HG02610 (cell line): ENCODE data around the gene PKD1.
"Not testable (repeated sequence)": the region's sequence is repeated elsewhere in the genome, so short reads cannot be mapped to it uniquely, and the experiment has no call there.

ENCODE experiments used
- ATAC-seq: cut with Tn5 transposase; IDR thresholded peaks from one replicate; pipeline ENCODE4 v1.9.1; 2021; ENCODE audit warnings: mild to moderate bottlenecking, moderate library complexity; ENCODE audit not compliant: unreplicated experiment

Gene PKD1

DNA sequence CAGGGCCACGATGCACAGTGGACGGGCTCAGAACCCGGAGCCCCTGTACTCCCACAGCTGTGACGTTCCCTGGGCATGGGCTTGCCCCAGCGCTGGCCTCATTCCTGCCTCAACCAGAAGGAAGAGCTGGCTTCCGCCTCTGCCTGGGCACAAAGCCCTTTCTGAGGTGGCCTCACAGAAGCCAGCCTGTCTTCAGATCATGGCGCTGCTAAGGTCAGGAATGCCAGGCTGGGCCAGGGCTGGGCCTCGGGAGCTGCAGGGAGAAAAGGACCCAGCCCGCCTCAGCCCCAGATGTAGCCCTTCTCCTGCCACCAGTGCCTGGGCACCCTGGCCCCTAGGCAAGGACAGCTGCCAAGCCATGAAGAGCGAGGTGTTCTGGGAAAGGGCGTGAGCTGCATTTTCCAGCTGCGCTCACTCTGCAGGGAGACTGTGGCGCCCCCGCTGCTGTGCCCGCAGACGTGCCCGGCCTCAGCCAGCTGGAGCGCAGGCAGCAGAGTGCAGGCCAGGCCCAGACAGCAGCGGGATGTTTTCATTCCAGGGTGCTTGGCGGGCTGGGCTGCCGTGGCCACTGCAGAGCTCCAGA lies 9.4 kb downstream of the PKD1 start:
- not testable (repeated sequence) for ATAC-seq

- ATAC-seq: not testable (repeated sequence)
These were observed 10.1 kb downstream of the PKD1 start for GRCh38 chr16:2125609-2126008.

DNA sequence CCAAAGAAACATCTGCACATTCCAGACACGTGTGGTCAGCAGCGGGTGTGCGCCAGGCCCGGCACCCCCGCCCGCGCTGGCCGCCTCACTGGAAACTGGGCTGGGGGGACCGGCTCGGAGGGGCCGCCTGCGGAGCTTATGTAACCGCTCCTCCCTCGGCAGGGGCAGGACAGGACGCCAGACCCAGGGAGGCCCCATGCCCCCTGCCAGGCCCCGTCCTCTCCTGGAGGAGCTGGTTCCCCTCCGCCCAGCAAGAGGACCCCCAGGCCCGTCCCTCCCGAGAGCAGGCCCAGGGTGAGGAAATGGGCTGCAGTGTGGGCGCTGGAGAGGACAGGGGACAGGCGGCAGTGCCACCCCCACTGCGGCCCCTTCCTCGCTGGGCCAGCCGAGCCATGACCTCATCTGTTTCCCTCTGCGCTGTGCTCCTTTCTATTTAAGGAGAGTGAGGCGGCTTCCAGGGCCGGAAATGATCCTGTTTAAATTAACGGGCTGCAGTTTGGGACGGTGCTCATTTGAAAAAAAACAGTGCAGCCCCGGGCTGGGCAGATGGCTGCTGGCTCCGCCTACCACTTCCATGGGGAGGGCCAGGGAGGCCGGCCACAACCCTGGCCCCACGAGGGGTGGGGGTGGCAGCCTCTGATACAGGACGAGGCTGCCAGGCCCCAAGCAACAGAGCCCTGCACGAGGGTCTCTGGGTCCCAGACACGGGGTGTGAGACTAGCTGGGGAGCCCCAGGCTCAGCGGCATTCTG lies 10.8 kb downstream of the PKD1 start:
- not testable (repeated sequence) for ATAC-seq

GRCh38 chr16:2124377-2124693 lies 11.4 kb downstream of the PKD1 start:
- ATAC-seq: not testable (repeated sequence)

DNA sequence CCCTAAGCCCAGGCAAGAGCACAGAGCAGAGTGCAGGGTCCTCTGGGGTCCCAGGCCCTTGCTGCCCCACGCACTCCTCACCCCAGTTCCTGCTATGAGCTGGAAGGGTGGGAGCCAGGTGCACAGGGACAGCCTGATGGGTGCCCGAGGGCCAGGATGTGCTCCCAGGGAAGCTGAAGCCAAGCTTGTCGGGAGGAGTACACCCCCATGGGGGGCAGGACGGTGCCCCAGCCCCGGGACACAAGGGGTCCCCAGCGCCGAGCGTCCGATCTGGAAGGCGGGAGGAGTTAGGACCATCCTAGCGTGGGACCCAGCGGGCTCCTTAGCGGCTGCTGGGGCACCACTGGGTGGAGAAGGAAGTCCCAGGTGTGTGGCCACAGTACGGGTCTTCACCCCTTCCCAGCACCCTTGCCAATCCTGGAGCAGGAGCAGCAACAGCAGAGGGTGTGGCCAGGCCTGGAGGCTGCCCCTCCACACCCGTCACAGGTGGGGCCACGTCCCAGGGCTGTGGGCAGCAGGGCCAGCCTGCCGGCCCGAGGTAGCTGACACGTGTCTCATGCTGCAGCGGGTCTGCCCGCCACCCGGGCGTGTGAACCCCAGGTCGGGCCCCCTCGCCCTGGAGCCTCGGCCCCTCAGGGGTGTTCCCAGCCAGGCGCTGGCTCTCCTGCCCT lies 11.9 kb downstream of the PKD1 start:
- not testable (repeated sequence) for ATAC-seq

GRCh38 chr16:2122934-2123683 lies 12.6 kb downstream of the PKD1 start:
- ATAC-seq: not testable (repeated sequence)

- no peak for ATAC-seq
These were observed 13.3 kb downstream of the PKD1 start for GRCh38 chr16:2122429-2122828.

DNA sequence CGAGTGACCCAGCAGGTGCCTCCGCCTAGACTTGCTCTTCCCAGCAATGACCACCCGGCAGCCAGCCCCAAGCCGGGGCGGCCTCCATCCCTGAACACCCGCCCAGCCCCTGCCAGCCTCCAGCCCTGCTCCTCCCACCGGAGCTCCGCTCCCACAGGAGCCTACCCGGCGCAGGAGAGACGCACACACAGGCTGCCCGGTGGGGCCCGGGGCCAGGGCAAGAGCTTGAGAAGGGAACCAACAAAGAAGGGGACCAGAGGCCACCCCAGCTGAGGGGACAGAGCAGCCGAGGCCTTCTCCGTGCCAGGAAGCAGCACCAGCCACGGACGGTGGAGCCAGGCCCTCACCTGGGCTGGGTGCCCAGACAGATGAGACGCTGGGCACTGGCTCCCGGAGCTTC lies 13.8 kb downstream of the PKD1 start:
- no peak for ATAC-seq

DNA sequence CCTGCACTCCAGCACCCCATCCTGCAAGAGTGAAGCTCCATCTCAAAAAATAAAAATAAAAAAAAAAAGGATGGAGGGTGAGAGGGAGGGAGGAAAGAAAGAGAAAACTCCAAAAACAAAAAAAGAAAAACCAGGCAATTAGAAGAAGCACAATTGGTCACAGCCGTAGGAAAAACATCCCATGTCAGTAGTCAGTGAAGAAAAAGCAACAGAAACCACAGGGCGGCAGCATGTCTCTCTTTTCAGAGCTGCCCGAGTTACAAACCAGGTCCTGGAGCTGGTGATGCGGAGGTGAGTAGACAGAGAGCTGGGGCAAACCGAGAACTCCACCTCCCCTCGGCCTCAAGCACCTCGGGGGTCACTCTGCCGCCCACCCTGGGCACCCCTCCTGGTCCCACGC lies 14.4 kb downstream of the PKD1 start:
- not testable (repeated sequence) for ATAC-seq

DNA sequence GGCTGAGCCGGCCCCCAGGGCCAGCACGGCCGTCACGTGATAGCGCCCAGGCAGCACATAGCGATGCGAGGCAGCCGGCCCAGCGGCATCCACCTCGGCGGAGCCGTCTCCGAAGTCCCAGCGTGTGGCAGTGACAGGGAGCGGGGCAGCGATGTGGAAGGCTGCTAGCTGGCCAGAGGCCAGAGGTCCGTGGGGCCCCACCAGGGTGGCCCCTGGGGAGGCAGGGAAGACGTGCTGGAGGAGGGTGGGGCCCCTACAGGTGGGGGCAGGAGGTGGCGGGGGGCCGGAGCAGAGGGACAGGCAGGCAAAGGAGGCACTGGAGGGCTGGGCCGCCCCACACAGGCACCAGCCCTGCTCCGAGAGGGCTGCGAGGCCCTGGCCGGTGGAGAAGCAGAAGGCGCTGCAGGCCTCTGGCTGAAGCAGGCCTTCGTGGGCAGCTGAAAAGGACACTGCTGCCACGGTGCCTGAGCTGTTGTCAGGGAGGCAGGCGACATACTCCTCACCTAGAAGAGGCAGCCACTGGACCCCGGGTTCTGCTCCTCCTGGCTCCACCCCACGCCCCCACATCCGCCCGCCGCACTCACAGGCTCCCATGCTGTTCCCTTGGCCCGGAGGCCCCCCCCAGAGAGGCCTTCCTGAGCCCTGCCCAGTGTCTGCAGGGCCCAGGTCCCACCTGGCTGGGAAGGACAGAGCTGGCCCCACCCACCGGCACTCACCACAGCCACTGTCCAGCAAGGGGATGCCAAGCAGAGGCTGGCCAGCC lies 17.6 kb downstream of the PKD1 start:
- not testable (repeated sequence) for ATAC-seq

DNA sequence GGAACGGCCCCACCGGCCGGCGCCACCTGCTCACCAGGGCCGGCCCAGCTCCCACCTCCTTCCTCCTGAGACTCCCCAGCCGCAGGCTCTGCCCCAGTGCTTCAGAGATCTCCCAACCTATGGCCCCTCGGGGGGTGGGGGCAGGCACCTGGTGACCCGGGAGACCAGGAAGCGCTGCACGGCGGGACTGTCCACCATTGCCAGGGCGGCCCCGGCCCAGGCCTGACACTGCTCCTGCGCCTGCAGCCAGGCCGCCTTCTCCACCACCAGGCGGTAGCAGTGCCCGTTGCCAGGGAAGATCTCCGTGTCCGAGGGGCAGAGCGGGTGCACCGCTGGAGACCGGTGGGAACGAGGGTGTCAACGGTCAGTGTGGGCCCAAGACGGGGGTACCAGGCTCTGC lies 18.4 kb downstream of the PKD1 start:
- ATAC-seq: not testable (repeated sequence)

DNA sequence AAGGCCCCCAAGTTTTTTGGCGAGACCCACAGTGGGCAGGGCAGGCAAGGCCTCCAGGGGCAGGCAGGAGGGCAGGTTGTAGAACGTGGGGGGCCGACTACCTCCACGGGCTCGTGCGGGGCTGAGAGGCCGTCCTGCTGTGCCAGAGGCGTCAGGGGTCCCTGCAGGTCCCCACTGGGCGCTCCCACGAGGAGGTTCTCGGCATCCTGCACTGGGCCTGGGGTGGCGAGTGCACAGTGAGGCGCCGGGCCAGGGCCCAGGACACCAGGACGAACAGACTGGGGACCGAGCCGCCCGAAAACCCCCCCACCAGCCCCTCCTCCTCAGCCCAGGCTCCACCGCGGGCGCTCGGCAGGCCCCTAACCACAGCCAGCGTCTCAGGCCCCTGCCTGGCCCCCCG lies 19.3 kb downstream of the PKD1 start:
- ATAC-seq: not testable (repeated sequence)

GRCh38 chr16:2115591-2115973 lies 20.1 kb downstream of the PKD1 start:
- no peak for ATAC-seq

DNA sequence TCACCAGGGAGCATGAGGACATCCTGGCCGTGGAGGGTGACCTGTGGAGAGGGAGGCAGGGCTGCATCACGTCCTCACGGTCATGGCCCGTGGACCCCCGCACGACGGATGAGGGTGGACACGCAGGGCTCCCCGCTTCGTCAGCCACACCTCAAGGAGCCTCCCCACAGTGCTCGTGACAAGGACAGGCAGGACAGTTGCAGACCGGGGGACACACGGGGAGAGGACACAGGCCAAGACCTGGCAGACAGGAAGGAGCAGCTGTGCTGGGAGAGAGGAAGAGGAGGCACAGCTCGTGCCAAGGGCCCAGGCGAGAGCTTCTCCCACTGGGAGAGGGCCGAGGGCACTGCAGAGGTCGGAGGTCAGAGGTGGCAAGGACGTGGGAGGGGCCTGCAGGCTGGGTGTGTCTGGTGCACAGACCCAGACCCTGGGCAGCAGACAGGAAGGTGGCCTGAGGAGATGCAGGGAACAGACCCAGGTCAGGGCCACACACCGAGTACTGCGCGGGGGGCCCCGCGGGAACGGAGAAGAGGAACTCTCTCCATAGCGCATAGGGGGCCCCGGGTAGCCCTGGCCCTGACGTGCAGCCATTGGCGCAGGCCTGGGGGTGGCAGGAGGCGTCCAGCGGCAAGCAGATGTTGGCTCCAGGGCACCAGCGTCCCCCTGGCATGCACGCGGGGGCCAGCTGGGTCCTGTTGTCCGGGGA lies 20.7 kb downstream of the PKD1 start:
- not testable (repeated sequence) for ATAC-seq

DNA sequence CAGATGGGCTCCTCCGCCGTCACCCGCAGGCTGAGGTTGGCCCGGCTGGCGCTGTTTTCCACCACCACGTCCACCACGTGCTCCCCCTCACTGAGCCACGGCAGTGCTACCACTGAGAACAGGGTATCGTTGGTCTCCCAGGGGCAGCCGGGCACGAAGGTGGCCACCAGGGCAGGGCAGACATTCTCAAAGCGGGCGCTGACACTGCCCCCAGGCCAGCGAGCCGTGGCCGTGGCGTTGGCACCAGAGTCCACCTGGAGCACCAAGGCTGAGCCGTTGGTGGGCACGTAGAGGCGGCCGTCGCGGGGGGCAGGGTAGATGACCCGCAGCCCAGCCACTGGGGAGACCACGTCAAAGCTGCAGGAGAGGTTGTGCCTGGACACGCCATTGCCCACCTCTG lies 21.5 kb downstream of the PKD1 start:
- not testable (repeated sequence) for ATAC-seq

GRCh38 chr16:2112539-2113106 lies 23.1 kb downstream of the PKD1 start:
- not testable (repeated sequence) for ATAC-seq

DNA sequence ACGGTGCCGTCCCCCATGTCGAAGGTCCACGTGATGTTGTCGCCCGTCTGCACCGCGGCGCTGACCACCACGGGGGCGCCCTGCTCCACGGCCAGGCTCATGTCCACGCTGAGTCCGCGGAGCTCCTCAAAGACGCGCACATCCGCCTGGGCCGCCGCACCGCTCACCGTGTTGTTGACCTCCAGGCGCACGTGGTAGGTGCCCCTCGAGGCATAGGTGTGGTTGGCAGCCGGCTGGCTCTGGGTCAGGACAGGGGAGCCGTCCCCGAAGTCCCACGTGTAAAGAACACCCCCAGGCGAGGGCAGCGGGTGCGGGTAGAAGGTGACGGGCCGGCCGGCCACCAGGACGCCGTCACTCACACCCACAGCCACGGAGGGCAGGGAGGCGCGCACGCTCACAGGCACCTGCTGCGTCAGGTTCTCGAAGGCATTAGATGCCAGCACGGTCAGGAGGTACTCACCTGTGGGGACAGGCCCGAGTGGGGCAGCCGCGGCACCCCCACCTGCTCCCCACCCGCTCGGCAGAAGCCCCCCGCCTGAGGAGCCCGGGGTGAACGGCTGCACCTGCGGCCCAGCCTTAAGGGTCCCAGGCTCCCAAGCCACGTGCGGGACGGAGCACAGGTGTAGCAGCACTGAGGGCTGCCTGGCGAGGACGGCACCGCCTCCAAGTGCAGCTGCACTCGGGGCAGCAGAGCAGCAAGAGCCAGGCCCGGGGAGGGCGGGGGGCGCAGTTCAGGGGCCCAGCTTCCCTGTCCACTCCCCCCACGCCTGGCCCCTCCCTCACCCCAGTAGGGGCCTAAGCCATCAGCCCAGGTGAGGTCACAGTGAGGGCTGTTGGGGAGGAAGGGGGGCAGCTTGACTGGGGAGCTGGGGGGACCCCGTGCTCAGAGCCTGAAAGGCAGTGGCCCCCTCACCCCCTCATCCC lies 24.0 kb downstream of the PKD1 start:
- not testable (repeated sequence) for ATAC-seq

GRCh38 chr16:2111009-2111353 lies 24.7 kb downstream of the PKD1 start:
- not testable (repeated sequence) for ATAC-seq
